K562 (cell line): ENCODE measurements around the gene RFT1.

Source experiments
- ETV5 ChIP-seq: sonication (generic); formaldehyde crosslinking; IDR thresholded peaks from 2 replicates; pipeline ENCODE4 v1.4.0; 2020; ENCODE audit warnings: low read depth, mild to moderate bottlenecking, missing genetic modification reagents
- KLF16 ChIP-seq: IDR thresholded peaks from 2 replicates; pipeline ENCODE4 v1.6.1; 2016; ENCODE audit warnings: antibody characterized with exemption
- POLR2A ChIP-seq: fragments of 450-650 bp; conservative IDR thresholded peaks from 2 replicates; pipeline ENCODE4 v1.6.1; 2016
- TOE1 ChIP-seq, 2 experiments: fragments of 450-650 bp in 1 of 2; sonication (generic) in 1 of 2; formaldehyde crosslinking in 1 of 2; IDR thresholded peaks; 2 replicates each; pipeline versions ENCODE4 v1.7.1 to v1.8.0; 2016 to 2022; ENCODE audit warnings: borderline replicate concordance in 2 of 2, mild to moderate bottlenecking in 2 of 2, antibody characterized with exemption in 1 of 2, inconsistent platforms in 1 of 2, low read depth in 1 of 2, missing genetic modification reagents in 1 of 2, moderate library complexity in 1 of 2
- TF ChIP-seq, protein P1 (sequence below): fragments of 450-650 bp; formaldehyde crosslinking; IDR thresholded peaks from 2 replicates; pipeline ENCODE4 v1.4.0; 2022; ENCODE audit warnings: missing genetic modification characterization
- TF ChIP-seq, protein P2 (sequence below): fragments of 450-650 bp; IDR thresholded peaks from 2 replicates; pipeline ENCODE4 v1.7.1; 2018; ENCODE audit warnings: mild to moderate bottlenecking, low read depth; ENCODE audit not compliant: partially characterized antibody
- TF ChIP-seq, protein P3 (sequence below), 3 experiments: IDR thresholded peaks in 2 of 3; conservative IDR thresholded peaks in 1 of 3; 2 replicates each; pipeline ENCODE4 v1.5.1; 2011 to 2012; ENCODE audit warnings: low read length in 3 of 3, mild to moderate bottlenecking in 3 of 3, control low read depth in 2 of 3, improper control_type of control experiment in 1 of 3, inconsistent platforms in 1 of 3, low read depth in 1 of 3, mixed read lengths in 1 of 3, moderate library complexity in 1 of 3; ENCODE audit not compliant: insufficient read depth in 2 of 3

DNA sequence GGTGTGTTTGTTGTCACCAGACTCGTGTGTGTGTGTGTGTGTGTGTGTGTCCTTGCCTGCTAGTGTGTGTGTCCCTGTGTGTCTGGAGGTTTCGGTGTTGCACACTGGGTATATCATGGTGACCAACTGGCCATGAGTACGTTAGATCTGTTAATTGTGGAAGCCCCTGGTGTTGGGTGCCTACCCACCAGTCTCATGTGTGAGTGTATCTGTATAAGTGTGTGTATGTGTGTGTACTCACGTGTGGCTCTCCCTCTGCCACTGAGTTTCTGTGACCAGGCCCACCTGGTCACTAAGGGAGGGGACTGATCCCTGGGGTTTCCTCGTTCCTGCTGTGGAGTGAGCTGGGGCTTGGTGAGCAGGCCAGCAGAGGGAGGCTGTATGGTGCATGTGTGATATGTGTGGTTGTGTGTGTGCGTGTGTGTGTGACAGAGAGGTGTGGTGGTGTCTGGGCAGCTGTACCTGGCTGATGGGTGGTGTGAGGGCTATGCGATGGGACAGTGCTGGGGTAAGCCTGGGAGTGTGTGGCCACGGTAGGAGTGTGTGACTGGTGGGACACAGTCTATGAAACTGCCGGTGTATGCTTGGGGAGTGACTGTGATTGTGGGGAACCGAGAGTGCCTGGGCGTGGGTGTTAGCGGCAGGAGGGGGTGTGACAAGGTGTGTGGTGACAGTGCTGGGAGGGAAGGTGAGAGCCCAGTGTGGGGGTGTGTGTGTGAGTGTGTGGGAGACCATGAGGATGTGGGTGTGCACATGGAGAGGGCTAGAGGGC lies 32.6 kb upstream of the RFT1 start:
- TF ChIP-seq KLF16, result no peak
- no peak for TF ChIP-seq TOE1 (IDR thresholded peaks at IDR 0.05; ENCODE audit: borderline replicate concordance)
- TF ChIP-seq TOE1 (CRISPR knock-in tag; IDR thresholded peaks at IDR 0.05; ENCODE audit: borderline replicate concordance, low read depth), result peak; percentile 67; the same call in 1 of the 2 replicates
- no peak for TF ChIP-seq POLR2A
- TF ChIP-seq, protein P1, sequence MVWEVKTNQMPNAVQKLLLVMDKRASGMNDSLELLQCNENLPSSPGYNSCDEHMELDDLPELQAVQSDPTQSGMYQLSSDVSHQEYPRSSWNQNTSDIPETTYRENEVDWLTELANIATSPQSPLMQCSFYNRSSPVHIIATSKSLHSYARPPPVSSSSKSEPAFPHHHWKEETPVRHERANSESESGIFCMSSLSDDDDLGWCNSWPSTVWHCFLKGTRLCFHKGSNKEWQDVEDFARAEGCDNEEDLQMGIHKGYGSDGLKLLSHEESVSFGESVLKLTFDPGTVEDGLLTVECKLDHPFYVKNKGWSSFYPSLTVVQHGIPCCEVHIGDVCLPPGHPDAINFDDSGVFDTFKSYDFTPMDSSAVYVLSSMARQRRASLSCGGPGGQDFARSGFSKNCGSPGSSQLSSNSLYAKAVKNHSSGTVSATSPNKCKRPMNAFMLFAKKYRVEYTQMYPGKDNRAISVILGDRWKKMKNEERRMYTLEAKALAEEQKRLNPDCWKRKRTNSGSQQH (CRISPR knock-in tag), result no peak
- TF ChIP-seq ETV5, result no peak
- TF ChIP-seq, protein P2, sequence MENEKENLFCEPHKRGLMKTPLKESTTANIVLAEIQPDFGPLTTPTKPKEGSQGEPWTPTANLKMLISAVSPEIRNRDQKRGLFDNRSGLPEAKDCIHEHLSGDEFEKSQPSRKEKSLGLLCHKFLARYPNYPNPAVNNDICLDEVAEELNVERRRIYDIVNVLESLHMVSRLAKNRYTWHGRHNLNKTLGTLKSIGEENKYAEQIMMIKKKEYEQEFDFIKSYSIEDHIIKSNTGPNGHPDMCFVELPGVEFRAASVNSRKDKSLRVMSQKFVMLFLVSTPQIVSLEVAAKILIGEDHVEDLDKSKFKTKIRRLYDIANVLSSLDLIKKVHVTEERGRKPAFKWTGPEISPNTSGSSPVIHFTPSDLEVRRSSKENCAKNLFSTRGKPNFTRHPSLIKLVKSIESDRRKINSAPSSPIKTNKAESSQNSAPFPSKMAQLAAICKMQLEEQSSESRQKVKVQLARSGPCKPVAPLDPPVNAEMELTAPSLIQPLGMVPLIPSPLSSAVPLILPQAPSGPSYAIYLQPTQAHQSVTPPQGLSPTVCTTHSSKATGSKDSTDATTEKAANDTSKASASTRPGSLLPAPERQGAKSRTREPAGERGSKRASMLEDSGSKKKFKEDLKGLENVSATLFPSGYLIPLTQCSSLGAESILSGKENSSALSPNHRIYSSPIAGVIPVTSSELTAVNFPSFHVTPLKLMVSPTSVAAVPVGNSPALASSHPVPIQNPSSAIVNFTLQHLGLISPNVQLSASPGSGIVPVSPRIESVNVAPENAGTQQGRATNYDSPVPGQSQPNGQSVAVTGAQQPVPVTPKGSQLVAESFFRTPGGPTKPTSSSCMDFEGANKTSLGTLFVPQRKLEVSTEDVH, result no peak
- TF ChIP-seq, protein P3, sequence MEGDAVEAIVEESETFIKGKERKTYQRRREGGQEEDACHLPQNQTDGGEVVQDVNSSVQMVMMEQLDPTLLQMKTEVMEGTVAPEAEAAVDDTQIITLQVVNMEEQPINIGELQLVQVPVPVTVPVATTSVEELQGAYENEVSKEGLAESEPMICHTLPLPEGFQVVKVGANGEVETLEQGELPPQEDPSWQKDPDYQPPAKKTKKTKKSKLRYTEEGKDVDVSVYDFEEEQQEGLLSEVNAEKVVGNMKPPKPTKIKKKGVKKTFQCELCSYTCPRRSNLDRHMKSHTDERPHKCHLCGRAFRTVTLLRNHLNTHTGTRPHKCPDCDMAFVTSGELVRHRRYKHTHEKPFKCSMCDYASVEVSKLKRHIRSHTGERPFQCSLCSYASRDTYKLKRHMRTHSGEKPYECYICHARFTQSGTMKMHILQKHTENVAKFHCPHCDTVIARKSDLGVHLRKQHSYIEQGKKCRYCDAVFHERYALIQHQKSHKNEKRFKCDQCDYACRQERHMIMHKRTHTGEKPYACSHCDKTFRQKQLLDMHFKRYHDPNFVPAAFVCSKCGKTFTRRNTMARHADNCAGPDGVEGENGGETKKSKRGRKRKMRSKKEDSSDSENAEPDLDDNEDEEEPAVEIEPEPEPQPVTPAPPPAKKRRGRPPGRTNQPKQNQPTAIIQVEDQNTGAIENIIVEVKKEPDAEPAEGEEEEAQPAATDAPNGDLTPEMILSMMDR (IDR thresholded peaks at IDR 0.05 in 2 of 3, conservative IDR thresholded peaks at IDR 0.05 in 1 of 3; ENCODE audit: insufficient read depth in 2 of 3, low read depth in 1 of 3, low read length in 3 of 3), result no peak
